ENCODE measurements around the gene XPO6.

XPO6 gene

GRCh38 chr16:28149011-28149888 is 62.5 kb downstream of the XPO6 start (continued):
- TF ChIP-seq ZNF223 (tag by site-specific recombination; IDR thresholded peaks at IDR 0.05) (no peak), IKZF3 (tag by site-specific recombination; IDR thresholded peaks at IDR 0.05) (no peak)
- TF ChIP-seq, protein P1, sequence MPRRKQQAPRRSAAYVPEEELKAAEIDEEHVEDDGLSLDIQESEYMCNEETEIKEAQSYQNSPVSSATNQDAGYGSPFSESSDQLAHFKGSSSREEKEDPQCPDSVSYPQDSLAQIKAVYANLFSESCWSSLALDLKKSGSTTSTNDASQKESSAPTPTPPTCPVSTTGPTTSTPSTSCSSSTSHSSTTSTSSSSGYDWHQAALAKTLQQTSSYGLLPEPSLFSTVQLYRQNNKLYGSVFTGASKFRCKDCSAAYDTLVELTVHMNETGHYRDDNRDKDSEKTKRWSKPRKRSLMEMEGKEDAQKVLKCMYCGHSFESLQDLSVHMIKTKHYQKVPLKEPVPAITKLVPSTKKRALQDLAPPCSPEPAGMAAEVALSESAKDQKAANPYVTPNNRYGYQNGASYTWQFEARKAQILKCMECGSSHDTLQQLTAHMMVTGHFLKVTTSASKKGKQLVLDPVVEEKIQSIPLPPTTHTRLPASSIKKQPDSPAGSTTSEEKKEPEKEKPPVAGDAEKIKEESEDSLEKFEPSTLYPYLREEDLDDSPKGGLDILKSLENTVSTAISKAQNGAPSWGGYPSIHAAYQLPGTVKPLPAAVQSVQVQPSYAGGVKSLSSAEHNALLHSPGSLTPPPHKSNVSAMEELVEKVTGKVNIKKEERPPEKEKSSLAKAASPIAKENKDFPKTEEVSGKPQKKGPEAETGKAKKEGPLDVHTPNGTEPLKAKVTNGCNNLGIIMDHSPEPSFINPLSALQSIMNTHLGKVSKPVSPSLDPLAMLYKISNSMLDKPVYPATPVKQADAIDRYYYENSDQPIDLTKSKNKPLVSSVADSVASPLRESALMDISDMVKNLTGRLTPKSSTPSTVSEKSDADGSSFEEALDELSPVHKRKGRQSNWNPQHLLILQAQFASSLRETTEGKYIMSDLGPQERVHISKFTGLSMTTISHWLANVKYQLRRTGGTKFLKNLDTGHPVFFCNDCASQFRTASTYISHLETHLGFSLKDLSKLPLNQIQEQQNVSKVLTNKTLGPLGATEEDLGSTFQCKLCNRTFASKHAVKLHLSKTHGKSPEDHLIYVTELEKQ (tag by site-specific recombination; IDR thresholded peaks at IDR 0.05; ENCODE audit: borderline replicate concordance), result no peak
- TF ChIP-seq, protein P2, sequence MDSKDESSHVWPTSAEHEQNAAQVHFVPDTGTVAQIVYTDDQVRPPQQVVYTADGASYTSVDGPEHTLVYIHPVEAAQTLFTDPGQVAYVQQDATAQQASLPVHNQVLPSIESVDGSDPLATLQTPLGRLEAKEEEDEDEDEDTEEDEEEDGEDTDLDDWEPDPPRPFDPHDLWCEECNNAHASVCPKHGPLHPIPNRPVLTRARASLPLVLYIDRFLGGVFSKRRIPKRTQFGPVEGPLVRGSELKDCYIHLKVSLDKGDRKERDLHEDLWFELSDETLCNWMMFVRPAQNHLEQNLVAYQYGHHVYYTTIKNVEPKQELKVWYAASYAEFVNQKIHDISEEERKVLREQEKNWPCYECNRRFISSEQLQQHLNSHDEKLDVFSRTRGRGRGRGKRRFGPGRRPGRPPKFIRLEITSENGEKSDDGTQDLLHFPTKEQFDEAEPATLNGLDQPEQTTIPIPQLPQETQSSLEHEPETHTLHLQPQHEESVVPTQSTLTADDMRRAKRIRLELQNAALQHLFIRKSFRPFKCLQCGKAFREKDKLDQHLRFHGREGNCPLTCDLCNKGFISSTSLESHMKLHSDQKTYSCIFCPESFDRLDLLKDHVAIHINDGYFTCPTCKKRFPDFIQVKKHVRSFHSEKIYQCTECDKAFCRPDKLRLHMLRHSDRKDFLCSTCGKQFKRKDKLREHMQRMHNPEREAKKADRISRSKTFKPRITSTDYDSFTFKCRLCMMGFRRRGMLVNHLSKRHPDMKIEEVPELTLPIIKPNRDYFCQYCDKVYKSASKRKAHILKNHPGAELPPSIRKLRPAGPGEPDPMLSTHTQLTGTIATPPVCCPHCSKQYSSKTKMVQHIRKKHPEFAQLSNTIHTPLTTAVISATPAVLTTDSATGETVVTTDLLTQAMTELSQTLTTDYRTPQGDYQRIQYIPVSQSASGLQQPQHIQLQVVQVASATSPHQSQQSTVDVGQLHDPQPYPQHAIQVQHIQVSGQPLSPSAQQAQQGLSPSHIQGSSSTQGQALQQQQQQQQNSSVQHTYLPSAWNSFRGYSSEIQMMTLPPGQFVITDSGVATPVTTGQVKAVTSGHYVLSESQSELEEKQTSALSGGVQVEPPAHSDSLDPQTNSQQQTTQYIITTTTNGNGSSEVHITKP (tag by site-specific recombination; IDR thresholded peaks at IDR 0.05), result peak; percentile 81

DNA sequence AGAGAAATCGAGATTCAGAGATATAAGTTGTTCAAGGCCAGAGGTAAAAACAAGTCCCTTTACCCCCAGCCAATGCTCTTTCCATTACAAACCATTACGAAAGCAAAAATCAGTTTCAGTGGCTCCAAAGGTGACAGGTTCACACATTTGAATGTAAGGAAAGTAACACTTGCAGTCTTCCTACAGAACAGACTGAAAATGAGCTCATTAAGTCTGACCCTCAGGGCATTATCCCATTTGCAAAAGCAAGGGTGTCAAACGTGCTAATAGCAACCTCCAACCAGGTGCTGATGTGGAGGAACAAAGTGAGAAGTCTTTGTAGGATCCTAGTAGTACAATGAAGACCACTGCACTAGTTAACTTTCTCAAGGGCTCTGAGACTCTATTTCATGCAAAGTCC is 65.2 kb downstream of the XPO6 start:
- POLR2A ChIA-PET, result no interaction called here
- Histone ChIP-seq H3K4me3 (ENCODE audit: low read depth, low read length) (no peak overlapping the region), H3K27ac (ENCODE audit: extremely low read depth, low read depth, low read length) (no peak overlapping the region), H3K4me1 (ENCODE audit: control insufficient read depth, insufficient read depth, low read length) (no peaks in the 10 kb centered on the region), H3K9me3 (ENCODE audit: control insufficient read depth, insufficient read depth, low read depth, low read length) (no peaks in the 10 kb centered on the region), H3K36me3 (ENCODE audit: control insufficient read depth in 2 of 2, insufficient read depth in 1 of 2, low read length in 2 of 2) (peaks cover 20 to 90% of the 10 kb centered on the region in 2 experiments; a peak in 2 of 3 replicates)
- TF ChIP-seq ZNF48 (tag by site-specific recombination; IDR thresholded peaks at IDR 0.05) (no peak), ZNF202 (tag by site-specific recombination; IDR thresholded peaks at IDR 0.05; ENCODE audit: borderline replicate concordance) (no peak), KLF8 (tag by site-specific recombination; IDR thresholded peaks at IDR 0.05) (no peak), ZNF23 (tag by site-specific recombination; IDR thresholded peaks at IDR 0.05; ENCODE audit: borderline replicate concordance) (no peak), ZNF677 (tag by site-specific recombination; IDR thresholded peaks at IDR 0.05) (no peak), ZBTB8A (tag by site-specific recombination; IDR thresholded peaks at IDR 0.05) (no peak), MYNN (tag by site-specific recombination; IDR thresholded peaks at IDR 0.05; ENCODE audit: borderline replicate concordance) (no peak), ZNF76 (tag by site-specific recombination; IDR thresholded peaks at IDR 0.05; ENCODE audit: borderline replicate concordance, low read depth) (no peak), ZNF292 (tag by site-specific recombination; IDR thresholded peaks at IDR 0.05; ENCODE audit: borderline replicate concordance, low read depth) (no peak), YY2 (tag by site-specific recombination; IDR thresholded peaks at IDR 0.05) (no peak), SETDB1 (IDR thresholded peaks at IDR 0.05; ENCODE audit: insufficient read length, low read length) (no peak), ZNF571 (tag by site-specific recombination; IDR thresholded peaks at IDR 0.05) (no peak), ZNF626 (tag by site-specific recombination; IDR thresholded peaks at IDR 0.05) (no peak), ZNF404 (tag by site-specific recombination; IDR thresholded peaks at IDR 0.05) (no peak), ZNF169 (tag by site-specific recombination; IDR thresholded peaks at IDR 0.05) (no peak)
- TF ChIP-seq, protein P3, sequence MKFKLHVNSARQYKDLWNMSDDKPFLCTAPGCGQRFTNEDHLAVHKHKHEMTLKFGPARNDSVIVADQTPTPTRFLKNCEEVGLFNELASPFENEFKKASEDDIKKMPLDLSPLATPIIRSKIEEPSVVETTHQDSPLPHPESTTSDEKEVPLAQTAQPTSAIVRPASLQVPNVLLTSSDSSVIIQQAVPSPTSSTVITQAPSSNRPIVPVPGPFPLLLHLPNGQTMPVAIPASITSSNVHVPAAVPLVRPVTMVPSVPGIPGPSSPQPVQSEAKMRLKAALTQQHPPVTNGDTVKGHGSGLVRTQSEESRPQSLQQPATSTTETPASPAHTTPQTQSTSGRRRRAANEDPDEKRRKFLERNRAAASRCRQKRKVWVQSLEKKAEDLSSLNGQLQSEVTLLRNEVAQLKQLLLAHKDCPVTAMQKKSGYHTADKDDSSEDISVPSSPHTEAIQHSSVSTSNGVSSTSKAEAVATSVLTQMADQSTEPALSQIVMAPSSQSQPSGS (tag by site-specific recombination; IDR thresholded peaks at IDR 0.05; ENCODE audit: low read depth), result no peak
- TF ChIP-seq, protein P4, sequence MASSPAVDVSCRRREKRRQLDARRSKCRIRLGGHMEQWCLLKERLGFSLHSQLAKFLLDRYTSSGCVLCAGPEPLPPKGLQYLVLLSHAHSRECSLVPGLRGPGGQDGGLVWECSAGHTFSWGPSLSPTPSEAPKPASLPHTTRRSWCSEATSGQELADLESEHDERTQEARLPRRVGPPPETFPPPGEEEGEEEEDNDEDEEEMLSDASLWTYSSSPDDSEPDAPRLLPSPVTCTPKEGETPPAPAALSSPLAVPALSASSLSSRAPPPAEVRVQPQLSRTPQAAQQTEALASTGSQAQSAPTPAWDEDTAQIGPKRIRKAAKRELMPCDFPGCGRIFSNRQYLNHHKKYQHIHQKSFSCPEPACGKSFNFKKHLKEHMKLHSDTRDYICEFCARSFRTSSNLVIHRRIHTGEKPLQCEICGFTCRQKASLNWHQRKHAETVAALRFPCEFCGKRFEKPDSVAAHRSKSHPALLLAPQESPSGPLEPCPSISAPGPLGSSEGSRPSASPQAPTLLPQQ (tag by site-specific recombination; IDR thresholded peaks at IDR 0.05), result no peak
- TF ChIP-seq, protein P1 (tag by site-specific recombination; IDR thresholded peaks at IDR 0.05; ENCODE audit: borderline replicate concordance), result no peak
- CTCF ChIA-PET, result interaction anchor here (0.7 kb wide), 1 partner anchor 535 kb away, joined by 3 read pairs; no protein-coding TSS in a partner anchor

All from HEK293 (cell line).